ENCODE results near the gene TXNDC12. TPM values are rescaled to one million over a fixed set of nuclear protein-coding genes. Genes with fewer than 3 reads are reported as not detected.
"Not testable (repeated sequence)": the region's sequence is repeated elsewhere in the genome, so short reads cannot be mapped to it uniquely, and the experiment has no call there.

Gene TXNDC12
- total and polyA plus RNA-seq, 9 donors: 32.6 to 47.5 (median 37.2) TPM

DNA sequence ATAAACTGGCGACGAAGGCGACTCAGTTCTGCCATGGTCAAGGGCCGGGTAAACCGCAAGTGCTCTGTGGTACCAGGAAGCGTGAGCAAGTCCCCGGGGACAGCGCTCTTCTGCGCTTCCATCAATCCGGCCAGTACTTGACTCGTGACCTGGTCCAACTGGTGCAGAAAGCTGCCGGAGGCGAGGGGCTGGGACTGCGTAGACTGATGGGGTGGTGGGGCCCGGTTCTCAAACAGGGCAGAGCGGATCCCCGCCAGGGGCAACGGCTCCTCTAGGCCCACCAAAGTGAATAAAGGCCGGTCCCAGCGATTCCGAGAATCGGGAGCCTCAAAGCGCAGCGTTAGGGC is 22.2 kb downstream of the TXNDC12 start:
- H3K4me3 ChIP-seq (ENCODE audit: low read length): peak overlapping the region; percentile 81
- H3K9me3 ChIP-seq (replicated peaks; ENCODE audit: control insufficient read depth, low read depth, low read length): no peaks in the 10 kb centered on the region
- H3K4me1 ChIP-seq (ENCODE audit: control insufficient read depth, insufficient read depth, low read length): peaks cover 11% of the 10 kb centered on the region
- H3K27ac ChIP-seq (ENCODE audit: low read length): peak overlapping the region; percentile 89
- peak; percentile 51 for DNase-seq
- peaks cover 5% of the 10 kb centered on the region for H3K36me3 ChIP-seq (ENCODE audit: control insufficient read depth, insufficient read depth, low read length)
- H3K27me3 ChIP-seq (ENCODE audit: control insufficient read depth, insufficient read depth, low read length): no peaks in the 10 kb centered on the region
- 8% methylated on average over 24 of the region's 24 CpGs for WGBS (ENCODE audit: insufficient coverage)

DNA sequence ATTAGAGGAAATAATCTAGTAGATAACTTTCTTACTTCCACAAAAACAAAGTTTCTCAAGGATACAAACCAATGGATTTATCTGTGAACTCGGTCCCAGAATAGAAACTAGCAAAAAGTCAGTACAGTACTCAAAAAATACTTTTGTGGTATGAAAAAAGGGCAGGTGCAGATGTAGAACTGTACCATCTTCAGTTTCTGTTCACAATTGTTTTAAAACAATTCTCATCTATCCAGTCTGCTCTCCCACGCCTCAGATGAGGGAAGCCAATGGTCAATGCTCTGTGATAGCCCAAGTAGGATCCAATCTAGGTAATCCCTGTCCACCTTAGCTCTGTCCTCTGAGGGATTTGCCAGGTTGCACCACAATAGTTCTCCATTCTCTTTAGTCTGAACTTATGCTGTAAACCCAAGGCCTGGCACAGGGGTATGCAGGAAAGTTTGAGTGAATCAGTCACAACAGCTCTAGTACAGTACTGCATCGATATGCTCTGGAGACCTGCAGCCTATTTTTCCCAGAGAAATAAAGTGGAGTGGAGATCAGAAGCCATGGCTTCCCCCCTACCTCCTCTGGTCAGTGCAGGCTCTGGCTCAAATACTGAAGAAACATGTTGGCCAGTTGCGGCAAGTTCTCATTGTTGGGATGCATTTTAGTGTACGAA is 22.7 kb downstream of the TXNDC12 start:
- no peak overlapping the region for H3K27ac ChIP-seq (ENCODE audit: low read length)
- H3K9me3 ChIP-seq (replicated peaks; ENCODE audit: control insufficient read depth, low read depth, low read length): no peaks in the 10 kb centered on the region
- peak overlapping the region; percentile 81 for H3K4me3 ChIP-seq (ENCODE audit: low read length)
- 68% methylated on average over 3 of the region's 5 CpGs for WGBS (ENCODE audit: insufficient coverage)
- DNase-seq: peak; percentile 7
- no peaks in the 10 kb centered on the region for H3K27me3 ChIP-seq (ENCODE audit: control insufficient read depth, insufficient read depth, low read length)
- H3K4me1 ChIP-seq (ENCODE audit: control insufficient read depth, insufficient read depth, low read length): peaks cover 11% of the 10 kb centered on the region
- peaks cover 3% of the 10 kb centered on the region for H3K36me3 ChIP-seq (ENCODE audit: control insufficient read depth, insufficient read depth, low read length)

DNA sequence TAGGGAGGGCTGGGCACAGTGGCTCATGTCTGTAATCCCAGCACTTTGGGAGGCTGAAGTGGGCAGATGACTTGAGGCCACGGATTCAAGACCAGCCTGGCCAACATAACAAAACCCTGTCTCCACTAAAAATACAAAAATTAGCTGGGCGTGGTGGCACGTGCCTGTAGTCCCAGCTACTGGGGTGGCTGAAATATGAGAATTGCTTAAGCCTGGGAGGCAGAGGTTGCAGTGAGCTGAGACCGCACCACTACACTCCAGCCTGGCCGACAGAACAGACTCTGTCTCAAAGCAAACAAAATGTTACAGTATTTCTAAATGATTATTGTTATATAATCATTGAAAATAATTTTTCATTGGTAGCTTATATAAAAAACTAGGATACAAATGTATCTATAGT is 26.2 kb downstream of the TXNDC12 start:
- peaks cover 11% of the 10 kb centered on the region for H3K36me3 ChIP-seq (ENCODE audit: control insufficient read depth, insufficient read depth, low read length)
- not testable (repeated sequence) for H3K27ac ChIP-seq (ENCODE audit: low read length); H3K9me3 ChIP-seq (replicated peaks; ENCODE audit: control insufficient read depth, low read depth, low read length); H3K27me3 ChIP-seq (ENCODE audit: control insufficient read depth, insufficient read depth, low read length); DNase-seq; H3K4me3 ChIP-seq (ENCODE audit: low read length)
- H3K4me1 ChIP-seq (ENCODE audit: control insufficient read depth, insufficient read depth, low read length): peaks cover 11% of the 10 kb centered on the region
- no CpG with 5 or more reads among the region's 5 CpGs for WGBS (ENCODE audit: insufficient coverage)

DNA sequence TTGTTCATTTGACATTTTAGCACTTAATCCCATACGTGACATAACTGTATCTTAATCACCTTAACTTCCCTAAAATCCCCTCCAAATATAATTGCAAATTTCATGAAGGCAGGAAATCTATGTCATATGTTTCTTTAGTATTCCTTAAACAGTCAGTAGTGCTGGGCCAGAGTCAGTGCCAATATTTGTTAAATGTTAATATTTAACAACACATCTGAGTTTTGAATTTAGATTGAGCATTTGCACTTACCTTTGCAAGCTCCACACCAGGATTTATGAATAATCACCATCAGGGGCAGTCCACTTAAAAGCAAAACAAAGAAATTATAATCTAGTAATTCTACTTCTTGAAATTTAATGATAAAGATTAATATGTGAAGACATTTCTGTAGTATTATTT is 26.7 kb downstream of the TXNDC12 start:
- Histone ChIP-seq H3K4me1 (ENCODE audit: control insufficient read depth, insufficient read depth, low read length) (peaks cover 11% of the 10 kb centered on the region), H3K27ac (ENCODE audit: low read length) (no peak overlapping the region), H3K4me3 (ENCODE audit: low read length) (no peak overlapping the region), H3K36me3 (ENCODE audit: control insufficient read depth, insufficient read depth, low read length) (peaks cover 14% of the 10 kb centered on the region), H3K27me3 (ENCODE audit: control insufficient read depth, insufficient read depth, low read length) (no peaks in the 10 kb centered on the region), H3K9me3 (replicated peaks; ENCODE audit: control insufficient read depth, low read depth, low read length) (no peaks in the 10 kb centered on the region)
- WGBS (ENCODE audit: insufficient coverage): no CpG with 5 or more reads among the region's 1 CpG
- no peak for DNase-seq

DNA sequence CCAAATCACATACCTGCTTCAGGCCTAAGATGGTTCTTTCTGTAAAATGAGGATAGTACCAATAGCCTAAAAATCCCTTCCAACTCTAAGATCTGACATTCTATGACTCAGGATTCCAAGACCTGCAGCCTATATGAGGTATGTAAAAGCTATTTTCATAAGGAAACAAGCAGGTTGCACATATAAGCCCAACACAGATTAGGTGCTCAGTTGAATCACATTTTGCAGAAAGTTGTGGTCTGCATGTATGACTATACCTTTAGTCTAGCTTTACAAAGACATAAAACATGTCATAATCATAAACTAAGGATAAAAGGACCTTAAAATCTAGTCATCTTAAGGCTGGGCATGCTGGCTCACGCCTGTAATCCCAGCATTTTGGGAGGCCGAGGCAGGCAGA is 28.7 kb downstream of the TXNDC12 start:
- Histone ChIP-seq H3K9me3 (replicated peaks; ENCODE audit: control insufficient read depth, low read depth, low read length) (no peaks in the 10 kb centered on the region), H3K27me3 (ENCODE audit: control insufficient read depth, insufficient read depth, low read length) (no peaks in the 10 kb centered on the region), H3K27ac (ENCODE audit: low read length) (no peak overlapping the region), H3K4me1 (ENCODE audit: control insufficient read depth, insufficient read depth, low read length) (no peaks in the 10 kb centered on the region), H3K4me3 (ENCODE audit: low read length) (no peak overlapping the region), H3K36me3 (ENCODE audit: control insufficient read depth, insufficient read depth, low read length) (peaks cover 29% of the 10 kb centered on the region)
- no peak for DNase-seq
- 83% methylated on average over 2 of the region's 2 CpGs for WGBS (ENCODE audit: insufficient coverage)

DNA sequence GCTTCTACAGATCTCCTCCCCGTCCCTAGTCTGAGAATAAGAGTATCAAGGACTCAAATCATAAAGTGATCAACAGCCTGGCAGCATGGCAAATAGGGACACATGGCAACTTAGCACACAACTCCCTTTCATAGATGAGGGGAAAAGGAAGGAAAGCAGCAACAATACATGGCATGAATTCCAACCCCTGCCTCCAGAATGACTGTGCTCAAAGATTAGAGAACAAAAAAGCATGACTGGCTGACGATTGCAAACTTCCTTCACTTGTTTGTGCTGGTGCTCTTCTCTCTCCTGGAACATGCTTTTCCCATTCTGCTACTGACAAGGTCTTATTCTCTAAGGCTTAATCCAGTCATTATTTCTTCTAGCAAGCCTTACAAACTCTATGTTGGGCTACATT is 32.9 kb downstream of the TXNDC12 start:
- WGBS (ENCODE audit: insufficient coverage): 73% methylated on average over 1 of the region's 2 CpGs

DNA sequence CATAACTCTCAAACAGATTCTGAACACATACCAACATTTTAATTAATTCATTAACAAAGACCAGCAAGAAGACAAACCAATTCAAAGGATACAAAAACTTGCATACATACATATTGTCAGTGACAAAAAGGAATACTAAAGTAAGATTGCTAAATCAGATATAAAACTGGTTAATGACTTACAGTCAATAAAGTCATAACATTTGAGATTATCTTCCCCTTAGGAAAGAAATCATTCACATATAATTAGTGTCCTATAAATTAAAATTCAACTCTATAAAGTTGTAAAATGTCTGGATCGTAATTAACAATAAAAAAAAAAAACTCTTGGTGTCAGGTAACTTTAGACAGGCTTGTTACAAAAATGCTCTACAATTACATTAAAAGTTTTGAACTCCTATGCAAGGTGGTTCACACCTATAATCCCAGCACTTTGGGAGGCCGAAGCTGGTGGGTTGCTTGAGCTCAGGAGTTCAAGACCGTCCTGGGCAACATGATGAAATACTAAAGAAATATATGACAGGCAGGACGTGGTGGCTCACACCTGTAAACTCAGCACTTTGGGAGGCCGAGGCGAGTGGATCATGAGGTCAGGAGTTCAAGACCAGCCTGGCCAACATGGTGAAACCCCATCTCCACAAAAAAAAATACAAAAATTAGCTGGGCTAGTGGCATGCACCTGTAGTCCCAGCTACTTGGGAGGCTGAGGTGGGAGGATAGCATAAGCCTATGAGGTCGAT is 46.8 kb downstream of the TXNDC12 start:
- Histone ChIP-seq H3K27me3 (ENCODE audit: control insufficient read depth, insufficient read depth, low read length) (peaks cover 18% of the 10 kb centered on the region), H3K4me1 (ENCODE audit: control insufficient read depth, insufficient read depth, low read length) (no peaks in the 10 kb centered on the region), H3K36me3 (ENCODE audit: control insufficient read depth, insufficient read depth, low read length) (no peaks in the 10 kb centered on the region), H3K9me3 (replicated peaks; ENCODE audit: control insufficient read depth, low read depth, low read length) (no peaks in the 10 kb centered on the region), H3K27ac (ENCODE audit: low read length) (no peak overlapping the region), H3K4me3 (ENCODE audit: low read length) (no peak overlapping the region)
- no peak for DNase-seq
- WGBS (ENCODE audit: insufficient coverage): no CpG with 5 or more reads among the region's 7 CpGs

More for the DNA sequence above, 32.9 kb downstream of the TXNDC12 start:
- Histone ChIP-seq H3K4me3 (ENCODE audit: low read length) (no peak overlapping the region), H3K27me3 (ENCODE audit: control insufficient read depth, insufficient read depth, low read length) (no peaks in the 10 kb centered on the region), H3K36me3 (ENCODE audit: control insufficient read depth, insufficient read depth, low read length) (peaks cover 37% of the 10 kb centered on the region), H3K9me3 (replicated peaks; ENCODE audit: control insufficient read depth, low read depth, low read length) (no peaks in the 10 kb centered on the region), H3K4me1 (ENCODE audit: control insufficient read depth, insufficient read depth, low read length) (no peaks in the 10 kb centered on the region), H3K27ac (ENCODE audit: low read length) (no peak overlapping the region)
- no peak for DNase-seq

DNA sequence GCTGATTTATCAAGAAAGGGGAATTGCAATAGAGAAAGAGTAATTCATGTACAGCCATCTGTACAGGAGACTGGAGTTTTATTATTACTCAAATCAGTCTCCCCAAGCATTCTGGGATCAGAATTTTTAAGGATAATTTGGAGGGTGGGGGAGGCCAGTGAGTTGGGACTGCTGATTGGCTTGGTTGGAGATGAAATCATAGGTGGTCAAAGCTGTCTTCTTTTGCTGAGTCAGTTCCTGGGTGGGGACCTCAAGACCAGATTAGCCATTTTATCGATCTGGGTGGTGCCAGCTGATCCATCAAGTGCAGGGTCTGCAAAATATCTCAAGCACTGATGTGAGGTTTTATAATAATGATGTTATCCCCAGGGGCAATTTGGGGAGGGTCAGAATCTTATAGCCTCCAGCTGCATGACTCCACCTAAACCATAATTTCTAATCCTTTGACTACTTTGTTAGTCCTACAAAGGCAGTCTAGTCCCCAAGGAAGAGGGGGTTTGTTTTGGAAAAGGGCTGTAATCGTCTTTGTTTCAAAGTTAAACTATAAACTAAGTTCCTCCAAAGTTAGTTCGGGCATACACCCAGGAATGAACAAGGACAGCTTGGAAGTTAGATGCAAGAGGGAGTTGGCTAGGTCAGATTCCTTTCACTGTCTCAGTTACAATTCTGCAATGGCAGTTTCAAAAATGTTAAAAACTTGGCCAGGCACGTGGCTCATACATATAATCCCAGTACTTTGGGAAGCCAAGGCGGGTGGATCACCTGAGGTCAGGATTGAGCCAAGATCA is 47.6 kb downstream of the TXNDC12 start:
- Histone ChIP-seq H3K27me3 (ENCODE audit: control insufficient read depth, insufficient read depth, low read length) (peaks cover 18% of the 10 kb centered on the region), H3K27ac (ENCODE audit: low read length) (no peak overlapping the region), H3K4me3 (ENCODE audit: low read length) (no peak overlapping the region), H3K4me1 (ENCODE audit: control insufficient read depth, insufficient read depth, low read length) (no peaks in the 10 kb centered on the region), H3K9me3 (replicated peaks; ENCODE audit: control insufficient read depth, low read depth, low read length) (no peaks in the 10 kb centered on the region), H3K36me3 (ENCODE audit: control insufficient read depth, insufficient read depth, low read length) (no peaks in the 10 kb centered on the region)
- peak; percentile 88 for DNase-seq
- WGBS (ENCODE audit: insufficient coverage): no CpG with 5 or more reads among the region's 5 CpGs

DNA sequence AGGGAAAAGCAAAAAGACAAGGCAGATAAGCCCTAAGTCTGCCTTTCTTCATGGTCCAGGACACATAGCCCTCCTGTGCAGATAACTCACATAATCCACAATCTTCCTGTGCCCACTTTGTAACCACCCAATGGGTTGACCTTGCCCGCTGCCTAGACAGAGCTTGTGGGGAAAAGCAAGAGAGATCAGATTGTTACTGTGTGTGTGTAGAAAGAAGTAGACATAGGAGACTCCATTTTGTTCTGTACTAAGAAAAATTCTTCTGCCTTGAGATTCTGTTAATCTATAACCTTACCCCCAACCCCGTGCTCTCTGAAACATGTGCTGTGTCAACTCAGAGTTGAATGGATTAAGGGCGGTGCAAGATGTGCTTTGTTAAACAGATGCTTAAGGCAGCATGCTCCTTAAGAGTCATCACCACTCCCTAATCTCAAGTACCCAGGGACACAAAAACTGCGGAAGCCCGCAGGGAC is 48.9 kb downstream of the TXNDC12 start:
- not testable (repeated sequence) for H3K9me3 ChIP-seq (replicated peaks; ENCODE audit: control insufficient read depth, low read depth, low read length); H3K4me3 ChIP-seq (ENCODE audit: low read length); H3K27ac ChIP-seq (ENCODE audit: low read length); DNase-seq; H3K4me1 ChIP-seq (ENCODE audit: control insufficient read depth, insufficient read depth, low read length); H3K36me3 ChIP-seq (ENCODE audit: control insufficient read depth, insufficient read depth, low read length)
- whole genome bisulfite sequencing (ENCODE audit: insufficient coverage): no CpG with 5 or more reads among the region's 5 CpGs
- peaks cover 18% of the 10 kb centered on the region for H3K27me3 ChIP-seq (ENCODE audit: control insufficient read depth, insufficient read depth, low read length)

DNA sequence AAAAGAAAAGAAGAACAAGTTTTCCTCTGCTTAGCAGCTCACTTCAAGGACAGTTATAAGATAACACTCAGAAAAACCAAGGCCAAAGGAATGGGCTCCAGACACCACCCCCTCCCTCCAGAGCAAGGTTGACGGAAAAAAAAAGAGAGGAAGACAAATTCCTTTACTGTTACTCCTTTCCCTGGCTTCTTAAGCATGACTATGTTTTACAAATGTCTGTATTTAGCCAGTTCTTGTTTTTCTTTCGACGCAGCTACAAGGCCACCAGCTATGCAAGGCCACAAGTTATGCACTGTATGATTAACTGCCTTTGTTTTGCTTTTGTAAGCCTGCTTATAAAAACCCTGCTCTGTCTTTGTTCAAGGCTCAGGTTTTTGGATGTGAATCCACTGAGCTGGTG is 49.4 kb downstream of the TXNDC12 start:
- not testable (repeated sequence) for H3K4me3 ChIP-seq (ENCODE audit: low read length); H3K4me1 ChIP-seq (ENCODE audit: control insufficient read depth, insufficient read depth, low read length); H3K36me3 ChIP-seq (ENCODE audit: control insufficient read depth, insufficient read depth, low read length); H3K9me3 ChIP-seq (replicated peaks; ENCODE audit: control insufficient read depth, low read depth, low read length); H3K27ac ChIP-seq (ENCODE audit: low read length)
- DNase-seq: peak; percentile 15
- no CpG with 5 or more reads among the region's 3 CpGs for WGBS (ENCODE audit: insufficient coverage)
- peaks cover 18% of the 10 kb centered on the region for H3K27me3 ChIP-seq (ENCODE audit: control insufficient read depth, insufficient read depth, low read length)
